Hepatocyte (in vitro differentiated cells): ENCODE data around the gene SPINT3. TPM values are rescaled to one million over a fixed set of nuclear protein-coding genes. Genes with fewer than 3 reads are reported as not detected.
"Not testable (repeated sequence)": the region's sequence is repeated elsewhere in the genome, so short reads cannot be mapped to it uniquely, and the experiment has no call there.

Experiments used
- DNase-seq: peaks from one replicate; pipeline ENCODE4 v3.0.0-alpha.2; 2016; ENCODE audit warnings: low spot score
- H2AFZ ChIP-seq: fragments of 200-600 bp; sonication (generic); 2 replicates; pipeline ENCODE4 v1.6.0; 2016; ENCODE audit warnings: antibody characterized with exemption, mild to moderate bottlenecking
- H3K27ac ChIP-seq: fragments of 200-600 bp; sonication (generic); 2 replicates; pipeline ENCODE4 v1.5.1; 2016; ENCODE audit warnings: mild to moderate bottlenecking
- H3K27me3 ChIP-seq: fragments of 200-600 bp; sonication (generic); 2 replicates; pipeline ENCODE4 v1.6.1; 2016
- H3K36me3 ChIP-seq: fragments of 200-600 bp; sonication (generic); replicated peaks from 2 replicates; pipeline ENCODE4 v1.5.1; 2016; ENCODE audit warnings: low read depth; ENCODE audit not compliant: insufficient read depth
- H3K4me1 ChIP-seq: fragments of 200-600 bp; sonication (generic); 2 replicates; pipeline ENCODE4 v1.5.1; 2016; ENCODE audit warnings: mild to moderate bottlenecking, moderate library complexity; ENCODE audit not compliant: insufficient read depth
- H3K4me2 ChIP-seq: fragments of 200-600 bp; sonication (generic); 2 replicates; pipeline ENCODE4 v1.6.0; 2016
- H3K4me3 ChIP-seq: fragments of 200-600 bp; sonication (generic); 2 replicates; pipeline ENCODE4 v1.5.1; 2016; ENCODE audit warnings: mild to moderate bottlenecking
- H3K79me2 ChIP-seq: fragments of 200-600 bp; sonication (generic); 2 replicates; pipeline ENCODE4 v1.6.0; 2017; ENCODE audit warnings: mild to moderate bottlenecking
- H3K9me2 ChIP-seq: fragments of 200-600 bp; sonication (generic); replicated peaks from 2 replicates; pipeline ENCODE4 v1.6.0; 2017; ENCODE audit warnings: mild to moderate bottlenecking; ENCODE audit not compliant: insufficient read depth
- H3K9me3 ChIP-seq: fragments of 200-600 bp; sonication (generic); 2 replicates; pipeline ENCODE4 v1.5.1; 2016; ENCODE audit warnings: low read depth, mild to moderate bottlenecking
- H4K20me1 ChIP-seq: fragments of 200-600 bp; sonication (generic); 2 replicates; pipeline ENCODE4 v1.6.0; 2016; ENCODE audit warnings: mild to moderate bottlenecking; ENCODE audit not compliant: insufficient read depth, poor library complexity, severe bottlenecking
- EZH2 ChIP-seq: fragments of 200-600 bp; sonication (generic); IDR thresholded peaks from 2 replicates; pipeline ENCODE4 v1.6.1; 2016; ENCODE audit warnings: antibody characterized with exemption, mild to moderate bottlenecking, borderline replicate concordance
- EZH2phosphoT487 ChIP-seq: fragments of 200-600 bp; sonication (generic); IDR thresholded peaks from one replicate; pipeline ENCODE4 v1.6.1; 2018; ENCODE audit warnings: antibody characterized with exemption, mild to moderate bottlenecking, low read depth, moderate library complexity; ENCODE audit not compliant: unreplicated experiment, severe bottlenecking
- WGBS: methylation state at CpG from one replicate; pipeline ENCODE4 v1.1.6; 2016; ENCODE audit warnings: low lambda C conversion rate; ENCODE audit errors: missing lambda C conversion rate; 5-methylcytosine and 5-hydroxymethylcytosine counted together
- polyA plus RNA-seq: library from polyadenylated mRNA; unstranded; fragments of >200 nt; fragmentation: Nextera tagmentation; extraction: Ambion mirVana; gene quantifications from 2 replicates; pipeline ENCODE4 v1.2.1, GENCODE V29; 2016
- total RNA-seq: library from RNA; depleted of rRNA; stranded (reverse); fragments of >200 nt; gene quantifications from 2 replicates; pipeline ENCODE4 v1.2.3, GENCODE V29; 2014
- TF ChIP-seq, protein P1 (sequence below): fragments of 200-600 bp; sonication (generic); IDR thresholded peaks from 2 replicates; pipeline ENCODE4 v1.5.1; 2016; ENCODE audit warnings: antibody characterized with exemption, mild to moderate bottlenecking; ENCODE audit not compliant: poor library complexity

Gene SPINT3
- total and polyA plus RNA-seq, 2 experiments from 2014 or later = not detected

DNA sequence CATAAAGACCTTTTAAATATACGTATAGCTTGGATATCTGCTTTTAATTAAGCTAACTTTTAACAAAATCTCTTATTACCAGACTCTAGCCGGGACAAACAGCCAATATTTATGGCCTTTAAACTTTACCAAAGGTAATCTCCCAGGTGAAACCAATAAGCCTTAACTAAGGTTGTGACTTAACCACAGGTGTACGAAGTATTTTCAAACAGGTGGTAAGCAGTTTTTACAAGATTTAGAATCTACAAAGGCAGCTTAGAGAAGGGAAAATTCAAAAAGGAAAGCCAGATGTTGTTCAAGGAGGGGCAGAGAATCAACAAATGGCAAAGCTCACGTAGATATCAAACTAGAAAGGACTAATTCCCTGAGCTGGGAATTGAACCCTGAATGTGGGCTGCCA lies 30.0 kb downstream of the SPINT3 start:
- H3K27ac ChIP-seq = no peak overlapping the region
- H3K9me2 ChIP-seq = no peaks in the 10 kb centered on the region
- no peak overlapping the region for H3K4me3 ChIP-seq
- peaks cover 4% of the 10 kb centered on the region for H3K27me3 ChIP-seq
- TF ChIP-seq EZH2phosphoT487 = no peak
- H3K36me3 ChIP-seq = no peaks in the 10 kb centered on the region
- no peak for DNase-seq
- H2AFZ ChIP-seq = no peak overlapping the region
- H3K4me2 ChIP-seq = no peak overlapping the region
- no peaks in the 10 kb centered on the region for H4K20me1 ChIP-seq
- 56% methylated on average over 4 of the region's 4 CpGs for WGBS
- no peaks in the 10 kb centered on the region for H3K79me2 ChIP-seq
- no peaks in the 10 kb centered on the region for H3K9me3 ChIP-seq
- no peaks in the 10 kb centered on the region for H3K4me1 ChIP-seq

DNA sequence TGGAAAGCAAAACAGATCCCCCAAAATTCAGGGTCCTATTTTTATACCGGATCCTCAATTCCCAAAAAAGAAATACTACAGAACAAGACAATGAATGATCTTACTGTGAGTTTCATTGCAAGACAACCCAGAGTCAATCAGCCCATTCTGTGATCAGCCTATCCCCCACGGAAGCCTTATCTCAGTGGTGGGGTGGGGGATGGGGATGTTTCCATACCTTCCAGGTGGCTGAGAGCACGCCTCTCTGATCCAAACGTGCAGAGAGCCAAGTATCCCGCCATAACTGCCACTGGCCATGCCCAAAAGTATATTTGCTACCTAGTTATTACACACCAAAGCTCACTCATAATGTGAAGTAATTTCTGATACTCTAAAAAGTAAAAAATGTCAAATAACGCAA lies 30.7 kb downstream of the SPINT3 start:
- Histone ChIP-seq H2AFZ (no peak overlapping the region), H3K9me3 (no peaks in the 10 kb centered on the region), H3K36me3 (no peaks in the 10 kb centered on the region), H3K4me2 (no peak overlapping the region), H4K20me1 (no peaks in the 10 kb centered on the region), H3K9me2 (no peaks in the 10 kb centered on the region), H3K27me3 (peaks cover 4% of the 10 kb centered on the region), H3K27ac (no peak overlapping the region), H3K4me1 (no peaks in the 10 kb centered on the region), H3K4me3 (no peak overlapping the region), H3K79me2 (no peaks in the 10 kb centered on the region)
- DNase-seq = no peak
- no peak for TF ChIP-seq EZH2
- WGBS = 47% methylated on average over 6 of the region's 6 CpGs

DNA sequence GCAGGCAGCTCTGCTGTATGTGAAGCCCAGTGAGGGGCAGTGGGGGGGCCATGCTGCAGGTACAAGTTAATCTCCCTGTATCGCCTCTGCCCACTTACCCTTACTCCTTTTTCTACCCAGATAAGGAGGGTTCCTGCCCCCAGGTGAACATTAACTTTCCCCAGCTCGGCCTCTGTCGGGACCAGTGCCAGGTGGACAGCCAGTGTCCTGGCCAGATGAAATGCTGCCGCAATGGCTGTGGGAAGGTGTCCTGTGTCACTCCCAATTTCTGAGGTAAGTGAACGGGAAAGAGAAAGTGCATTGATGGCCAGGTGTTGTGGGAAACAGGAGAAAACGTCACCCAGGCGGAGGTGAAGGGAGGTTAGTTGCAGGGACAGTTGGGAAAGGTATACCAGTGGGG lies 35.6 kb downstream of the SPINT3 start:
- Histone ChIP-seq H3K9me3 (no peaks in the 10 kb centered on the region), H3K27me3 (peaks cover 4% of the 10 kb centered on the region), H3K27ac (no peak overlapping the region), H2AFZ (no peak overlapping the region), H3K36me3 (no peaks in the 10 kb centered on the region), H3K4me3 (no peak overlapping the region), H3K9me2 (no peaks in the 10 kb centered on the region), H3K4me1 (no peaks in the 10 kb centered on the region), H3K4me2 (no peak overlapping the region), H4K20me1 (no peaks in the 10 kb centered on the region), H3K79me2 (no peaks in the 10 kb centered on the region)
- DNase-seq = no peak
- no peak for TF ChIP-seq EZH2phosphoT487
- TF ChIP-seq, protein P1, sequence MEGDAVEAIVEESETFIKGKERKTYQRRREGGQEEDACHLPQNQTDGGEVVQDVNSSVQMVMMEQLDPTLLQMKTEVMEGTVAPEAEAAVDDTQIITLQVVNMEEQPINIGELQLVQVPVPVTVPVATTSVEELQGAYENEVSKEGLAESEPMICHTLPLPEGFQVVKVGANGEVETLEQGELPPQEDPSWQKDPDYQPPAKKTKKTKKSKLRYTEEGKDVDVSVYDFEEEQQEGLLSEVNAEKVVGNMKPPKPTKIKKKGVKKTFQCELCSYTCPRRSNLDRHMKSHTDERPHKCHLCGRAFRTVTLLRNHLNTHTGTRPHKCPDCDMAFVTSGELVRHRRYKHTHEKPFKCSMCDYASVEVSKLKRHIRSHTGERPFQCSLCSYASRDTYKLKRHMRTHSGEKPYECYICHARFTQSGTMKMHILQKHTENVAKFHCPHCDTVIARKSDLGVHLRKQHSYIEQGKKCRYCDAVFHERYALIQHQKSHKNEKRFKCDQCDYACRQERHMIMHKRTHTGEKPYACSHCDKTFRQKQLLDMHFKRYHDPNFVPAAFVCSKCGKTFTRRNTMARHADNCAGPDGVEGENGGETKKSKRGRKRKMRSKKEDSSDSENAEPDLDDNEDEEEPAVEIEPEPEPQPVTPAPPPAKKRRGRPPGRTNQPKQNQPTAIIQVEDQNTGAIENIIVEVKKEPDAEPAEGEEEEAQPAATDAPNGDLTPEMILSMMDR = no peak
- no peak for TF ChIP-seq EZH2
- 87% methylated on average over 7 of the region's 7 CpGs for WGBS

DNA sequence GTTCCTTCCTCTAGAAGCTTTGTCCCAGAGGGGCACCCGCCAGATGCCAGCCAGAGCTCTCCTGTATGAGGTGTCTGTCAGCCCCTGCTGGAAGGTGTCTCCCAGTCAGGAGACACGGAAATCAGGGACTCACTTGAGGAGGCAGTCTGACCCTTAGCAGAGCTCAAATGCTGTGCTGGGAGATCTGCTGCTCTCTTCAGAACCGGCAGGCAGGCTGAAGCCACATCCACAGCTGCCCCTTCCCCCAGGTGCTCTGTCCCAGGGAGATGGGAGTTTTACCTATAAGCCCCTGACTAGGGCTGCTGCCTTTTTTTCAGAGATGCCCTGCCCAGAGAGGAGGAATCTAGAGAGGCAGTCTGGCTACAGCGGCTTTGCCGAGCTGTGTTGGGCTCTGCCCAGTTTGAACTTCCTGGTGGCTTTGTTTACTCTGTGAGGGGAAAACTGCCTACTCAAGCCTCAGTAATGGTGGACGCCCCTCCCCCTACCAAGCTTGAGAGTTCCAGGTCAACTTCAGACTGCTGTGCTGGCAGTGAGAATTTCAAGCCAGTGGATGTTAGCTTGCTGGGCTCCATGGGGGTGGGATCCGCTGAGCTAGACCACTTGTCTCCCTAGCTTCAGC lies 37.8 kb downstream of the SPINT3 start:
- H3K9me3 ChIP-seq, H3K79me2 ChIP-seq, H3K4me2 ChIP-seq, H3K9me2 ChIP-seq, H3K4me1 ChIP-seq, H3K27ac ChIP-seq, H3K4me3 ChIP-seq, H2AFZ ChIP-seq, H3K27me3 ChIP-seq, H3K36me3 ChIP-seq, DNase-seq, H4K20me1 ChIP-seq: not testable (repeated sequence)
- 85% methylated on average over 7 of the region's 7 CpGs for WGBS

DNA sequence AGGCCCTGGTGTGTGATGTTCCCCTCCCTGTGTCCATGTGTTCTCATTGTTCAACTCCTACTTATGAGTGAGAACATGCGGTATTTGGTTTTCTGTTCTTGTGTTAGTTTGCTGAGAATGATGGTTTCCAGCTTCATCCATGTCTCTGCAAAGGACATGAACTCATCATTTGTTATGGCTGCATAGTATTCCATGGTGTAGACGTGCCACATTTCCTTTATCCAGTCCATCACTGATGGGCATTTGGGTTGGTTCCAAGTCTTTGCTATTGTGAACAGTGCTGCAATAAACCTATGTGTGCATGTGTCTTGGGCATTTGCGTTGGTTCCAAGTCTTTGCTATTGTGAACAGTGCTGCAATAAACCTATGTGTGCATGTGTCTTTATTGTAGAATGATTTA lies 43.1 kb downstream of the SPINT3 start:
- not testable (repeated sequence) for H3K9me3 ChIP-seq, H3K36me3 ChIP-seq, H3K79me2 ChIP-seq, H3K27me3 ChIP-seq, H3K4me2 ChIP-seq, DNase-seq, H2AFZ ChIP-seq, H3K27ac ChIP-seq, H3K4me3 ChIP-seq, H3K9me2 ChIP-seq, H4K20me1 ChIP-seq
- WGBS = 85% methylated on average over 3 of the region's 3 CpGs
- H3K4me1 ChIP-seq = peaks cover 10% of the 10 kb centered on the region
